SJCRH30 (cell line): ENCODE results near the gene BHLHE40. TPM values are rescaled to one million over a fixed set of nuclear protein-coding genes. Genes with fewer than 3 reads are reported as not detected.

Experiments
- DNase-seq, 2 experiments: peaks; one replicate each; pipeline ENCODE4 v3.0.0-alpha.2; 2015 to 2020
- H3K27ac ChIP-seq: fragments of 250-450 bp; sonication (Bioruptor Pico); 2 replicates; pipeline ENCODE4 v1.5.1; 2020; ENCODE audit warnings: mild to moderate bottlenecking, moderate library complexity
- H3K27me3 ChIP-seq: fragments of 250-450 bp; sonication (Bioruptor Pico); 2 replicates; pipeline ENCODE4 v1.5.1; 2020; ENCODE audit warnings: mild to moderate bottlenecking, moderate library complexity
- H3K36me3 ChIP-seq: fragments of 250-450 bp; sonication (Bioruptor Pico); 2 replicates; pipeline ENCODE4 v1.5.1; 2020; ENCODE audit warnings: mild to moderate bottlenecking, moderate library complexity
- H3K4me1 ChIP-seq: fragments of 250-450 bp; sonication (Bioruptor Pico); 2 replicates; pipeline ENCODE4 v1.5.1; 2020; ENCODE audit warnings: mild to moderate bottlenecking, moderate library complexity
- H3K4me3 ChIP-seq: fragments of 250-450 bp; sonication (Bioruptor Pico); 2 replicates; pipeline ENCODE4 v1.5.1; 2020; ENCODE audit warnings: mild to moderate bottlenecking, moderate library complexity
- H3K9me3 ChIP-seq: fragments of 250-450 bp; sonication (Bioruptor Pico); replicated peaks from 2 replicates; pipeline ENCODE4 v1.5.1; 2020; ENCODE audit warnings: mild to moderate bottlenecking, moderate library complexity
- total RNA-seq: library from RNA; depleted of rRNA; stranded (reverse); fragments of >200 nt; shearing (Covaris generic); gene quantifications from 2 replicates; pipeline ENCODE4 v1.2.3, GENCODE V29; 2014; rRNA removed

Gene BHLHE40
- 6.3 and 10.8 TPM in 2 replicates for total RNA-seq

DNA sequence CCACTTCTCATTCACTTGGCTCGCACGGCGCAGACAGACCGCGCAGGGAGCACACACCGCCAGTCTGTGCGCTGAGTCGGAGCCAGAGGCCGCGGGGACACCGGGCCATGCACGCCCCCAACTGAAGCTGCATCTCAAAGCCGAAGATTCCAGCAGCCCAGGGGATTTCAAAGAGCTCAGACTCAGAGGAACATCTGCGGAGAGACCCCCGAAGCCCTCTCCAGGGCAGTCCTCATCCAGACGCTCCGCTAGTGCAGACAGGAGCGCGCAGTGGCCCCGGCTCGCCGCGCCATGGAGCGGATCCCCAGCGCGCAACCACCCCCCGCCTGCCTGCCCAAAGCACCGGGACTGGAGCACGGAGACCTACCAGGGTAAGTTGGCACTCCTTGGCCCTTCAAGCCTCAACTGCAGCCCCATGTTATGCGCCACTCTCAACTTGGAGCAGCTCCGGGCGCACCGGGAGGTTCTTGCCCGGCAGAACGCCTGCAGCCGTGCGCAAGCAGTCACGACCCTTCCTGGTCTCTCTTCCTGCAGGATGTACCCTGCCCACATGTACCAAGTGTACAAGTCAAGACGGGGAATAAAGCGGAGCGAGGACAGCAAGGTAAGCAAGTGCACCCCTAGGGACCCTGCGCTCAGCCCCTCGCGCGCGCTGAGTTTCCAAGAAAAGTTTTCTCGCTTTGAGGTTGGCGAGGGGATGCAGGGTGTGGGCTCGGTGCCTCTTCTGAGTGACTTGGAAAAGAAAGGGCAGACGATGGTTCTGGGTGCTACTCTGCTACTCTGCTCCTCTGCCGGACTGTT, at the start of gene BHLHE40:
Gene BHLHE40 (plus strand): TSS at position 10 of the 801 bp plus-strand sequence. CDS start 282 bp downstream, at position 292.
- no peaks in the 10 kb centered on the region for H3K9me3 ChIP-seq
- H3K4me1 ChIP-seq = peaks cover 22% of the 10 kb centered on the region
- H3K36me3 ChIP-seq = no peaks in the 10 kb centered on the region
- peak within 1 kb of the TSS; percentile 79 for H3K27ac ChIP-seq
- H3K4me3 ChIP-seq = peak within 1 kb of the TSS; percentile 67
- DNase-seq = no peak
- H3K27me3 ChIP-seq = no peaks in the 10 kb centered on the region

DNA sequence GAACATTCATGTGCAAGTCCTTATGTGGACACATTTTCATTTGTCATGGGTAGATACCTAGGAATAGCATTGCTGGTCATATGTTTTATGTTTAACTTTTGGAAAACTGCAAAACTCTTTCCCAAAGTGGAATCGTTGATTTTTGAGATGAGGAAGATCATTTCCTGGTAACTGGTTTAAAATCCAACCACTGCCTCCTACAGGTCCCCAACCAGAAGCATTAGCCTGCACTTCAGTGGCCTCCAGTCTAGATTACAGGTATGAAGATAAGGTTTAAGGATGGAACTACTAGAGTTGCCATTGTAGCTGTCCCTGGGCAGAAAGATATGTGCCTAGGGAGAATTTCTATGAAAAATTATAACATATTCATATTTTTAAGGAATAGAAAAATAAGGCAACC, 48.7 kb upstream of the BHLHE40 start:
- Histone ChIP-seq H3K27ac (no peak overlapping the region), H3K9me3 (no peaks in the 10 kb centered on the region), H3K27me3 (no peaks in the 10 kb centered on the region), H3K36me3 (no peaks in the 10 kb centered on the region), H3K4me1 (no peaks in the 10 kb centered on the region), H3K4me3 (no peak overlapping the region)
- no peak for DNase-seq

DNA sequence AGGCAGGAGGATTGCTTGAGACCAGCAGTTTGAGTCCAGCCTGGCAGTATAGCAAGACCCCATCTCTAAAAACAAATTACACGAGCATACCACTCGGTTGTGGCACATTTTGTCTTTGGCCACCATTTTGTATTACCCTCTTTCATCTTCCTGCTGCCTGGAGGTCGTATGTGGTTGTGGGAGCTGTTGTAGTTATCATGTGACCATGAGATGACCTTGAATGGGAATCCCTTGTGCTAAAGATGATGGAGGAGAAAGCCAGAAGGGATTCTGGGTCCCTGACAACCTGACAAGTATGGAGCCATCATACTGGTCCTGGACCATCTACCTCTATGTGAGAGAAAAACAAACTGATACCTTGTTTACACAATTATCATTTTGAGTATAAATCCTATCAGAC, 45.2 kb upstream of the BHLHE40 start:
- H3K36me3 ChIP-seq = no peaks in the 10 kb centered on the region
- H3K27me3 ChIP-seq = no peaks in the 10 kb centered on the region
- H3K4me3 ChIP-seq = no peak overlapping the region

GRCh38 chr3:4935347-4935746, 43.9 kb upstream of the BHLHE40 start:
- H3K27me3 ChIP-seq = no peaks in the 10 kb centered on the region
- H3K4me1 ChIP-seq = no peaks in the 10 kb centered on the region

More for the DNA sequence above, 45.2 kb upstream of the BHLHE40 start:
- H3K9me3 ChIP-seq = no peaks in the 10 kb centered on the region
- no peak overlapping the region for H3K27ac ChIP-seq
- no peaks in the 10 kb centered on the region for H3K4me1 ChIP-seq
- no peak for DNase-seq

GRCh38 chr3:4936982-4937614, 42.1 kb upstream of the BHLHE40 start:
- Histone ChIP-seq H3K4me1 (no peaks in the 10 kb centered on the region), H3K4me3 (no peak overlapping the region), H3K9me3 (no peaks in the 10 kb centered on the region), H3K27me3 (no peaks in the 10 kb centered on the region), H3K36me3 (no peaks in the 10 kb centered on the region), H3K27ac (no peak overlapping the region)
- DNase-seq = no peak

More at GRCh38 chr3:4935347-4935746, 43.9 kb upstream of the BHLHE40 start:
- Histone ChIP-seq H3K9me3 (no peaks in the 10 kb centered on the region), H3K4me3 (no peak overlapping the region), H3K36me3 (no peaks in the 10 kb centered on the region), H3K27ac (no peak overlapping the region)
- no peak for DNase-seq

DNA sequence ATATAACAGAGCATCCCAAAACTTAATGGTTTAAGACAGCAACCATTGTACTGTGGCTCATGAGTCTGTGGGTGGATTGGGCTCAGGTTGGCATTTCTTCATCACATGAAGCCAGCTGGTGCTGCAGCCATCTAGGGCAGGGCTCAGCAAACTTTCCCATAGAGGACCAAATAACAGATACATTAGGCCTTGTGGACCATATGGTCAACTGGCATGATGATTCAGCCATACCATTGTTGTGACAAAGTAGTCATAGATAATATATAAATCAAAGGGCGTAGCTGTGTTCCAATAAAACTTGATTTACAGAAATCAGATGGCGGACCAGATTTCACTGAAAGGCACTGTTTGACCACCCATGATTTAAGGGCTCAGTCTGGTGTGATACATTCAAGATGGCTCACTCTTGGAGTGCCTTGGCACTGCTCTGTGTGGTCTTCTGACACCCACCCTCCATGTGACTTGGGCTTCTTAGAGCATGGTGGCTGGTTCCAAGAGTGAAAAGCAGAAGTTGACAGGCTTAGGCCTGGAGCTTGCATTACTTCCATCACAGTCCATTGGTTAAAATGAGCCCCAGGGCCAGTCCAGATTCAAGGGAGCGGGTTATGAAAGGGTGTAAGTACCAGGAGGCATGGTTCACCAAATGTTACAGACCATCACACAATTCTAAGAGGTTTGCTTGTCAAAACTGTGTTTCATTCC, 40.8 kb upstream of the BHLHE40 start:
- Histone ChIP-seq H3K27me3 (no peaks in the 10 kb centered on the region), H3K4me3 (no peak overlapping the region), H3K27ac (no peak overlapping the region), H3K9me3 (no peaks in the 10 kb centered on the region), H3K4me1 (no peaks in the 10 kb centered on the region), H3K36me3 (no peaks in the 10 kb centered on the region)
- no peak for DNase-seq

DNA sequence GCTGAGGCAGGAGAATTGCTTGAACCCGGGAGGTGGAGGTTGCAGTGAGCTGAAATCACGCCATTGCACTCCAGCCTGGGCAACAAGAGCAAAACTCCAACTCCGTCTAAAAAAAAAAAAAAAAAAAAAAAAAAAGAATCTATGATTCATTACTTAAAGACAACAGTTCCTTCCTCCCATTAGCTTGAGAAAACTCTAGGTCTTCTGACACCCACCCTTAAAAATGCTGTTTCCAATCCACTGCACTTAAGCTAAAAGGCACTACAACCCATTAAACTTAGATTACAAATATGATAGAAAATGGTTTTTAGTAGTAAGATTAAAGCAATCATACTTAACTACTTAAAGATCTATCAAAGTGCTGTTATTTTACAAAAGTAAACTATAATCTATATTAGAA, 40.0 kb upstream of the BHLHE40 start:
- no peaks in the 10 kb centered on the region for H3K27me3 ChIP-seq
- H3K36me3 ChIP-seq = no peaks in the 10 kb centered on the region
- H3K4me1 ChIP-seq = no peaks in the 10 kb centered on the region
- H3K9me3 ChIP-seq = no peaks in the 10 kb centered on the region
- no peak for DNase-seq
- H3K4me3 ChIP-seq = no peak overlapping the region
- no peak overlapping the region for H3K27ac ChIP-seq

GRCh38 chr3:4940985-4941384, 38.3 kb upstream of the BHLHE40 start:
- no peaks in the 10 kb centered on the region for H3K36me3 ChIP-seq
- no peaks in the 10 kb centered on the region for H3K4me1 ChIP-seq
- H3K27me3 ChIP-seq = no peaks in the 10 kb centered on the region
- DNase-seq = no peak
- no peak overlapping the region for H3K4me3 ChIP-seq
- H3K9me3 ChIP-seq = no peaks in the 10 kb centered on the region
- H3K27ac ChIP-seq = no peak overlapping the region

GRCh38 chr3:4943549-4943948, 35.7 kb upstream of the BHLHE40 start:
- peak in 1 of 2 experiments; percentile 12 for DNase-seq
- Histone ChIP-seq H3K27ac (no peak overlapping the region), H3K4me1 (no peaks in the 10 kb centered on the region)

GRCh38 chr3:4945324-4945723, 33.9 kb upstream of the BHLHE40 start:
- H3K4me3 ChIP-seq = no peak overlapping the region
- H3K4me1 ChIP-seq = no peaks in the 10 kb centered on the region
- H3K27me3 ChIP-seq = no peaks in the 10 kb centered on the region
- H3K27ac ChIP-seq = no peak overlapping the region
- no peaks in the 10 kb centered on the region for H3K36me3 ChIP-seq
- no peaks in the 10 kb centered on the region for H3K9me3 ChIP-seq
- DNase-seq = no peak

More at GRCh38 chr3:4943549-4943948, 35.7 kb upstream of the BHLHE40 start:
- Histone ChIP-seq H3K9me3 (no peaks in the 10 kb centered on the region), H3K36me3 (no peaks in the 10 kb centered on the region), H3K27me3 (no peaks in the 10 kb centered on the region), H3K4me3 (no peak overlapping the region)

DNA sequence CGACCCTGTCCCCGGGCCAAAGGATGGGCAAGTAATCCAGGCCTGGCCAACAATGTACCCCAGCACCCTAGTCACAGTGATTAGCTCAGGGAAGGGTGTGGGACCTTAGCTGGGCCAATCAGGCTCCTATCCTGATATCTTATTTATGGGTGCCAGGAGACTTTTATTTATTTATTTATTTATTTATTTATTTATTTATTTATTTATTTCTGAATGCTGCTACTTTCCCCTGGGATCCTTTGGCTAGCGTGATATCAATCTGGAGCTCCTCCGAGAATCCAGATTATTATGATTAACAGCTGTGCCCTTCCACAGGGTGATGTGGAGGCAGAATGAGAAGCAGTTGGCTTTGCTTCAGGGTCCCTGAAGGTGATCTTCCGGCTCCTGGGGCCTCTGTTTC, 32.2 kb upstream of the BHLHE40 start:
- Histone ChIP-seq H3K4me1 (no peaks in the 10 kb centered on the region), H3K36me3 (no peaks in the 10 kb centered on the region), H3K27ac (no peak overlapping the region), H3K4me3 (no peak overlapping the region), H3K27me3 (no peaks in the 10 kb centered on the region), H3K9me3 (no peaks in the 10 kb centered on the region)
- no peak for DNase-seq

GRCh38 chr3:4948395-4948794, 30.8 kb upstream of the BHLHE40 start:
- peaks cover 5% of the 10 kb centered on the region; the same call in 1 of the 2 replicates for H3K4me1 ChIP-seq
- H3K36me3 ChIP-seq = no peaks in the 10 kb centered on the region
- no peak overlapping the region for H3K27ac ChIP-seq
- H3K27me3 ChIP-seq = no peaks in the 10 kb centered on the region
- DNase-seq = peak in 1 of 2 experiments; percentile 10
- H3K4me3 ChIP-seq = no peak overlapping the region
- no peaks in the 10 kb centered on the region for H3K9me3 ChIP-seq

GRCh38 chr3:4949004-4949403, 30.2 kb upstream of the BHLHE40 start:
- Histone ChIP-seq H3K4me3 (no peak overlapping the region), H3K36me3 (no peaks in the 10 kb centered on the region), H3K27me3 (no peaks in the 10 kb centered on the region), H3K9me3 (no peaks in the 10 kb centered on the region), H3K27ac (no peak overlapping the region), H3K4me1 (peaks cover 5% of the 10 kb centered on the region; the same call in 1 of the 2 replicates)
- DNase-seq = no peak

DNA sequence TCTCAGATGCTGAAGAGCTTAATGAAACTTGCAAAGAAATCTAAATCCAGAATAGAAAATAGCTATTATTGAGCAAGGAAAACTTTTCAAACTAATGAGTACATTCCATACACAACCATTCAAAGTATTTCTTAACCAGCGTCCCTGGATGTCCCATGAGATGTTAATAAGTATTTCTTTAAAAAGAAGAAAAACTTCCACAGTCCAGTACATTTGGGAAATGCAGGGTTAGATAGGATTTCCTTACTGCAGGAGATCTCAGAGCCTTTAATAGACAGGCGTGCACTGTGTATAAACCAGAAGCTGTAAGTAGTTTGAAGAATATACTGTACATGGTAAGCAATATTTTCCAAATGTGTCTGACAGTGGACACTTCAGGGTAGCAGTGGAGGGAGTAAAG, 29.6 kb upstream of the BHLHE40 start:
- Histone ChIP-seq H3K4me1 (peaks cover 5% of the 10 kb centered on the region; the same call in 1 of the 2 replicates), H3K27me3 (no peaks in the 10 kb centered on the region), H3K36me3 (no peaks in the 10 kb centered on the region), H3K4me3 (no peak overlapping the region), H3K9me3 (no peaks in the 10 kb centered on the region), H3K27ac (no peak overlapping the region)
- DNase-seq = no peak

DNA sequence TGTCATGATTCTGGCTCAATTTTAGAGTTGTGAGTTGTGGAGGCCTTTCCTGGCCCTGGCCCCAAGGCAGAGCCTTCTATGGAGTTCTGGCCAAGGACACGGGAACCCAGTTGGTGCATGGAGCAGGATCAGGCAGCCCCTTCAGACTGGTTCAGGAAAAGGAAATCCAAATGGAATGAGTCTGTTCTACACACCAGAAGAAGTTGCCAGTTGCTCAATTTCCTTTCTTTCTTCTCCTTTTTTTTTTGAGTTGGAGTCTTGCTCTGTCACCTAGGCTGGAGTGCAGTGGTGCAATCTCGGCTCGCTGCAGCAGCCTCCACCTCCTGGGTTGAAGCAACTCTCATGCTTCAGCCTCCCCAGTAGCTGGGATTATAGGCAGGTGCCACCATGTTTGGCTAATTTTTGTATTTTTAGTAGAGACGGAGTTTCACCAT, 28.9 kb upstream of the BHLHE40 start:
- DNase-seq = no peak
- no peak overlapping the region for H3K27ac ChIP-seq
- peaks cover 5% of the 10 kb centered on the region; the same call in 1 of the 2 replicates for H3K4me1 ChIP-seq
- H3K27me3 ChIP-seq = no peaks in the 10 kb centered on the region
- H3K9me3 ChIP-seq = no peaks in the 10 kb centered on the region
- H3K4me3 ChIP-seq = no peak overlapping the region
- H3K36me3 ChIP-seq = no peaks in the 10 kb centered on the region
